ENCODE measurements around the gene BRME1.
A peak's percentile ranks its signal among the peaks of the same experiment; 100 is the strongest.

Gene BRME1

DNA sequence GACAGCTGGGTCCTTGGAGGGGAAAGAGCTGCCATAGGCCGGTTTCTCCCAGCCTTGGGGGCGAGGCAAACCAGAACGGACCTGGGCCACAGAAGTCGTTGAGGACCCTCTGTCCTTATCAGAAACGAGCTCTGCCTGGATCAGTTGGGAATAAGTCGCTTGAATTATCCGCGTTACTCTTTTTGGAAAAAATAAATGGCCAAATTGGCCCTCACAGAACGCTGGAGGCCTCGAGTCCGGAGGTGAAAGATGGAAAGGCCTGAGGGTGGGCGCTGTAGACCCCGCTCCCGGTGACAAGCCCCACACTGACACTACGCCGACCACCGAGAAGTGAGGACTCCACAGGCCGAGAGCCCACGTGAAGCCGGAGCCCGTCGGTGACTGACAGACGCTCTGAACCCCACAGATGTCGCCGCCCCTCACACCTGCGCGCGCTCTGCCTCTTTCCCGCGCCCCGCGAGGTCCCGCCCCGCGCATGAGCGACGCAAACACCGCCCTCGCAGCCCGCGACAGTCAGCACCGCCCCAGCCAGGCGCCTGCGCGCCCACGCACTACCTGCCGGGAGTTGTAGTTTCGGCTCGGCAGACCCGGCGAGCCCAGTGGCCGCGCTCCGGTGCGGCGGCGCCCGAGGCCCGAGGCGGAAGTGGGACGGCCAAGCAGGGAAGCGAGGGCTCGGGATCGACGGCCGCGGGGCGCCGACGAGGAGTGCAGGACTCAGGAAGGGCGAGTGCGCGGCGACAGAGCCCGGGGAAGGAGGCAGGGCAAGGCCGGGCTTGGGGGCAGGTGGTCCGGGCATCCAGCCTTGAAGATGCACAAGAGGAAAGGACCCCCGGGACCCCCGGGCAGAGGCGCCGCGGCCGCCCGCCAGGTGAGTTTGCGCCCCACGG lies at the start of gene BRME1, which contains the start of gene CC2D1A:
Gene BRME1 (minus strand): TSS at position 484 of the 887 bp plus-strand sequence. CDS start 1,225 bp downstream, outside the sequence.
Gene CC2D1A (plus strand): TSS at position 568 of the 887 bp plus-strand sequence. CDS start 241 bp downstream, at position 809.
- DNase-seq, result peak; percentile 79

DNA sequence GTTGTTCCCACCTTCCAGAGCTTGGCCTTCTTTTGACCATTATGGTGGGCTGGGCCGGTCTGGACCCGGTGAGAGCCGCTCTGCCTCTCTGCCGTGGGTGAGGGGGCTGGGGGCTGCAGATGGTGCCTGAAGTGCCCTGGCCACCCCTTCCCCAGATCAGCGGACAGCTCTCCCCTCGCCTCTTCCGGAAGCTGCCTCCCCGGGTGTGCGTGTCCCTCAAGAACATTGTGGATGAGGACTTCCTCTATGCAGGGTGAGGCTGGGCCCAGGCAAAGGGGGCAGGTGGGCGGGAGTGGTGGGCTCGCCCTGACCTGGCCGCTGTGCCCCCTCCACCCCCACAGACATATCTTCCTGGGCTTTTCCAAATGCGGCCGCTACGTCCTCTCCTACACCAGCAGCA lies 48.3 kb upstream of the BRME1 start:
- no peak for DNase-seq

DNA sequence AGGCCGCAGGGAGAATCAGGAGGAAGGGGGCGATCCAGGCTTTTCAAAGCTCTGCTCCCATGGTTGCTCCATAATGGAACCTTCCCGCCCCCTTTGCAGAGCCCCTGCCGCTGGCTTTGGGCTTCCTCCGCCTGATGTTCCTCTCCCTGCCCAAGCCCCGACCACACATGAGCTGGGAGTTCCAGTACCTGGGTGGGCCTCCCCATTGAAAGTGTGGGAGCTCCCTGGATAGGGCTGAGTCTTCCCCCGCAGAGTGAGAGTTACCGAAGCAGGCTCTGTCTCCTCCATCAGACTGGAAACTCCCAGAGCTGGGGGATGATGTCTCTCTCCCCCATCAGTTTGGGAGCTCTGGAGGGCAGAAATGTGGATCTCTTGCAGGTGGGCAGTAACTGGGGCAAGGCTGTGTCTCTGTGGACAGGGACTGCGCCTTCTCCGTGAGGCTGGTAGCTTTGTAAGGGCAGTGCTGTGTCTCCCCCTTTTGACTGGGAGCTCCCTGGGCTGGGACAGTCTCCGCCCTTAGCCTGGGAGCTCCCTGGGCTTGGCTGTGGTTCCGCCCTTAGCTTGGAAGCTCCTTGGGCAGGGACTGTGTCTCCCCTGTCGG lies 47.1 kb upstream of the BRME1 start:
- no peak for DNase-seq

DNA sequence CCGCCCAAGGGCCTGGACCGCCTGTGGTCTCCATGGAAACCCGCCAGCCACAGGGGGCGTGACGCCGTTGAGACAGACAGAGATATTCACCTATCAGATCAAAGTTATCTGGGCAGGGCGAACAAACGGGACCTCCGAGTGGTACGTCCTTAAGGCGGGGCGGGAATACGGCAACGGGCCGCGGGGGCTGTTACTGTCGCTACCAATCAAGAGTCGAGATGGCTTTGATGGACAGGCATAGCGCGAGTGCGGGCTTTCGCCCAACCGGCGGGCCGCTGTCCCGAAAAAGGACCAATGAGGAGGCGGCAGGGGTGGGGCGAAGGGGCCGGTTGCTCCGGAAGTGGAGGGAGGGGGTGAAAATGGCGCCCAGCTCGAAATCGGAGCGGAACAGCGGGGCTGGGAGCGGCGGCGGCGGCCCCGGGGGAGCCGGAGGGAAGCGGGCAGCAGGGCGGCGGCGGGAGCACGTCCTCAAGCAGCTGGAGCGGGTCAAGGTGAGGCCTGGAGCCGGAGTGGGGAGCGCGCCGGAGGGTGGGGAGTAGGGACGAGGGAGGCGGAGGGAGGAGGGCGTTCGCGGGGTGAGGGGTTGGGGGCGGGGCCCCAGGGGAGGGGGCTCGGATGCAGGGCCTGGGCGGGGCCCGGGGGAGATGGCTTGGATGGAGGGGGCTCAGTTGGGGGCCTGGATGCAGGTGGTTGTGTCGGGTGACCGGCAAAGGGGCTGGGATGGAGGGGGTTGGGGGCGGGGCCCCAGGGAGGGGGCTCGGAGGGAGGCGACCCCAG lies 46.4 kb upstream of the BRME1 start, which contains the start of gene DCAF15:
Gene DCAF15 (plus strand): TSS at position 356 of the 777 bp plus-strand sequence. CDS start 4 bp downstream, at position 360.
- DNase-seq, result peak; percentile 97

DNA sequence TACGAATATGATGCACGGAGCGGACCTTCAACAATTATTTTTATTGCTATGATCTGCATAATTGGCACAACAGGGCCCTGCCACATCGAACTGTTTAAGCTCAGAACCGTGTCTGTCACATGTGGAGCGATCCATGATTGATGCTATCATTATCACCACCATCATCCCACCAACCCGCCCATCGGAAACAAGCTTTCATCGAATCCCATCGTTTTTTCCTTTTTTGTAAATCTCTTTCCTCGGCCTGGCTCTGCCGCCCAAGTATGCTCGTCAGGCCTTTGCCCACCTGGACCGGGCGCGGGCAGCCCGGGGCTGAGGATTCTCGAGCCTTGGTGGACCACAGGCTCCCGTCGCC lies 45.9 kb upstream of the BRME1 start:
- peak; percentile 63 for DNase-seq

DNA sequence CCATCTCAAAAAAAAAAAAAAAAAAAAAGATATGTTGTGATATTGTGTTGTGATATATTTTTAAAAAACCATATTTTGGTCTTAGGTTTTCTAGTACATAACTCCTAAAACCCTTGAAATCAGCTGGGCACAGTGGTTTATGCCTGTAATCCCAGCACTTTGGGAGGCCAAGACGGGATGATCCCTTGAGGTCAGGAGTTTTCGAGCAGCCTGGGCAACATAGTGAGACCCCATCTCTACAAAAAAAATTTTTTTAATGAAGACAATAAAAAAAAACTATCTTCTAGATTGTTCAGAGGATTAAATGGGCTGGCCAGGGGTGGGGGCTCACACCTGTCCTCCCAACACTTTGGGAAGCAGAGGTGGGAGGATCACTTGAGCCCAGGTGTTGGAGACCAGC lies 45.1 kb upstream of the BRME1 start:
- DNase-seq, result no peak

DNA sequence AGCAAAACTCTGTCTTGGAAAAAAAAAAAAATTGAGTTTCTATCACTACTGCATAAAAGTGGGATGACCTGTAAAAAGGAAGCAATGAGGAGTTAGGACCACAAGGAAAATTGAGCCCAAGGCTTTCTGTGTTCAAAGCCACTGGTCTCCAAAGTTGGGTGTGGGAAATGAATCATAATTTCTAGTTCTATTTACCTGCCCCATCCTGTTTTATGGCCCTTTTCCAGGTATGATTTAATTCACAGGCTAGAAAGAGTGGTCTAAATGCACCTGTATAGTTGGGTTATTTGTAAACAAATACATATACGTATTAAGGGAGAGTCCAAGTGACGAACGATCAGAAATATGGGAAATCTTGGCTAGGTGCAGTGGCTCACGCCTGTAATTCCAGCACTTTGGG lies 40.5 kb upstream of the BRME1 start:
- no peak for DNase-seq

DNA sequence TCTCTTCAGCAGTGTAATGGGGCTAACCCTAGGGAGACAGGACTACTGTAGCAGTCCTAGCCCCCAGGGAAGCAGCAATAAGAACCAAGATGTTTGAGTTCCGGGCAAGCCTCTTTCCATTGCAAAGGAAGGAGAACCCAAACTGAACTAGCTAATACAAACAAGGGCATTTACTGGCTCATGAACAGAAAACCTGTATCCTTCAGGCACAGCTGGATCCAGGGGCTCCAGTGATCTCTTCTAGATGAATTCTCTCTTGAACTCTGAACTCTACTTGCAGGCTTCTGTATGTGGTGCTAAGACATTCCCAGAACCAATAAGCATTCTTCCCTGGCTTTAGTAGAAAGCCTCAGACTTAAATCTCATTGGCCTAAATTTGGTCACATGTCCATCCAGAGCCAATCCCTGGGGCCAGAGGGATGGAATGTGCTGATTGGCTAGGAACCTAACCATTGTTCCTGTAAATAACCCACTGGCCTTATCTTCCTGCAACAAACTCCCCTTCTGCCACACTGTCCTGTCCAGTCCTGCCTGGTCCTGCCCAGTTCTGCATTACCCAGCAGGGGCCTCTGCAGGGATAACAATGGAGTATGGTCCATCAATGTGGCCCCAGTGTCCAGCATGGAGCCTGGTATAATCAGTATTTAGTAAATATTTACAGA lies 36.2 kb upstream of the BRME1 start:
- no peak for DNase-seq

DNA sequence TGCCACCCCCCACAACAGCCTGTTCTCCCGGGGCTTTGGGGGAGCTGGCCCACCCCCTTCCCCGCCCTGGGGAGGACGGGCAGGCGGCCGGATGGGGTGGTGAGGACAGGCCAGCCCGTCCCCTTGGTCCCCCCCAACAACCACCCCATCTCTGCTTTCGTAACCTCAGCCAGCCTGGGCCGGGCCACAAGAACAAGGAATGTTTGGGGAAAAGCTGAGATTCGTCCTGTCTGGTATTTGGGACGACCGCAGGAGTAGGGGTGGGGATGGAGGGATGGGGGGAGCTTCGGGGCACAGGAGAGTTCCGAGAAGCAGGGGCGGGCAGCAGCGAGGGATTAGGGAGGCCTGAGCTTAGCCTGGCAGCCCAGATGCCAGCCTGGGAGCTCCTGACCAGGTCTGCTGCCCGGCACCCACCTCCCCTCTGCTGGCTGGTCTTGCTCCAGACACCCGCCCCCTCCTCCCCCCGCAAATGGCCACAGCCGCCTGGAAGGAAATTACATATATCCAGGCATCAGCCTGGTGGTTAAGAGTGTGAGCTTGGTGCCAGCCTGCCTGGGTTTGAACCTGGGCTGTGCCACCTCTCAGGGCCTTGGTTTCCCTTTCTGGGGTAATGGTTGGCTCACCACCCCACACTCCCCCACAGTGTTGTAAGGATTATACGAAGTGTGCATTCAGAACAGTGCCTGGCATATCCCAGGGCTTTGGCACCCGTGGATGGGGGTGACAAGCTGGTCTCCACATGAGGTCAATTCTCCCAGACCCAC lies 32.6 kb upstream of the BRME1 start, which contains the start of gene PODNL1:
Gene PODNL1 (minus strand): TSS at position 117 of the 764 bp plus-strand sequence. CDS start 236 bp downstream, outside the sequence.
- DNase-seq, result no peak

DNA sequence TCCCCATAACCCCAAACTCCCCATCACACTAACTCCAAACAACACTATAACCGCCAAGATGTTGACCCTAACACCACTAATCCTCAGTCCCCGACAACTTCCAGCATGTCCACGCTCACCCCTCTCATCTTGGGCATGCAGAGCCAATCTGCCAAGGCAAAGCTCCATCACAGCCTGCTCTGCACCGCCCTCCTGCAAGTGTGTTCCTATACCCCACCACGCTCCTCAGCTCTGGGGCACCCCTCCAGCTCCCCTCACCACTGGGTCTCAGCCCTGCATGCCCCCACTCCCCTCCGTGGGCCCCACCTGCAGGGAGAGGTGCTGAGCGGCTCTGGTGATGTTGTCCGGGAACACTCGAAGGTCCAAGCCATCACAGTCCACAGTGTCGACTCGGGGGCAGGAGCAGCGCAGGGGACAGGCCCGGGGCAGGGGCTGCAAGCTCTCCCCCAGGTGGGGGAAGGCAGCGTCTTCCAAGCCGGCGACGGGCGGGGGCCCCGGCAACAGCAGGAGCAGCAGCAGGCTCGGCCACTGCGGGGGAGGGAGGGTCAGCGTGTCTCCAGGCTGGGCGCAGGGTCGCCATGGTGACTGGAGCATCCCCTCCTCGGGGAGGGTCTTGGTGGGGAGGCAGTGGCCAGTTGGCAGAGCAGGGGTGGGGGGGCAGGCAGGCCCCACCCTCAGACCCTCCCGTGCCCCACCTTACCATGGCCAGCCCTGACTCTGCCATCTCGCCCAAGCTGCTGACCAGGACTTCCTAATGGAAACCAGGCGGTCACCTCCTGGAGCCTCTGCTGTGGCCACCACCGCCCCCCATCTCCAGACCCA lies 31.8 kb upstream of the BRME1 start:
- DNase-seq, result no peak

DNA sequence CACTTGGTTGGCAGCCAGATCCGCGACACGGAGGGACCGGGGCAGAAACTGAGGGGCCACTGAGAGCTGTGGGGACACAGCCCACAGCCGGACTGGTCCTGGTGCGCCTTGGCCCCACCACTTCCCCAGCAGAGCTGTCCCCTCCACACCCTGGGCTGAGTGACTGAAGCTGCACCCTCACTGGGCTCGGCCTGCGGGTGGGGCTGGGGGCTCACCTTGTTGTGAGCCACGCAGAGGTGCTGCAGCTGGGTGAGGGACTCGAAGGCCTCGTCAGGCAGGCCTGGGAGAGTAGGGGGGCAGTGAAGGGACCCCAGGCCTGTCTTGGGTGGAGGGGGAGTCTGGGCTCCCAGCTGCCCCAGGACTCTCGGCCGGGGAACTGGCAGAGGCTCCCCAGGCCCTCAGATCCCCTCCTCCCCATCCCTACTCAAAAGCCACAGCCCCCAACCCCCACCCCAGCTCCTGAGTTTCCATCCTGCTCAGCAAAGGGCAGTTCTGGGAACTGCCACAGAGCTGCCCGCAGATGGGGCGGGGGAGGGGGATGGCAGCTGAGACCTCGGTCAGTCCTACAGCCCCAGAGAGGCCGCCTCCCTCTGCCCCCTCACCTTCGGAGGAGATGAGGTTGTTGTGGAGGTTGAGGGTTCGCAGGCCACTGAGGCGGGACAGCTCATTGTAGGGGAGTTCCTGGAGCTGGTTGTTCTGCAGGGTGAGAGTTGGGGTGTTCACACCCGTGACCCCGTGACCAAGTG lies 30.0 kb upstream of the BRME1 start:
- DNase-seq, result no peak

DNA sequence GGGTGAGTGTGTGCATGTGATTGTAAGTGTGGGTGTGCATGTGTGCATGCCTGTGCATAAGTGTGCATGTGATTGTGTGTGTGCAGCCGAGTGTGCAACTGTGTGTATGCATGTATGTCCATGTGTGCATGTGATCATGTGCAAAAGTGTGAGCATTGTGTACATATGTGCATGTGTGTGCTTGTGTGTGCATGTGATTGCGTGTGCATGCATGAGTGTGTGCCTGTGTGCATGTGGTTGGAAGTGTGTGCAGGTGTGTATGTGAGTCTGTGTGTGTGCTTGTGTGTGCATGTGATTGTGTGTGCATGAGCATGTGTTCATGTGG lies 28.8 kb upstream of the BRME1 start:
- no peak for DNase-seq

DNA sequence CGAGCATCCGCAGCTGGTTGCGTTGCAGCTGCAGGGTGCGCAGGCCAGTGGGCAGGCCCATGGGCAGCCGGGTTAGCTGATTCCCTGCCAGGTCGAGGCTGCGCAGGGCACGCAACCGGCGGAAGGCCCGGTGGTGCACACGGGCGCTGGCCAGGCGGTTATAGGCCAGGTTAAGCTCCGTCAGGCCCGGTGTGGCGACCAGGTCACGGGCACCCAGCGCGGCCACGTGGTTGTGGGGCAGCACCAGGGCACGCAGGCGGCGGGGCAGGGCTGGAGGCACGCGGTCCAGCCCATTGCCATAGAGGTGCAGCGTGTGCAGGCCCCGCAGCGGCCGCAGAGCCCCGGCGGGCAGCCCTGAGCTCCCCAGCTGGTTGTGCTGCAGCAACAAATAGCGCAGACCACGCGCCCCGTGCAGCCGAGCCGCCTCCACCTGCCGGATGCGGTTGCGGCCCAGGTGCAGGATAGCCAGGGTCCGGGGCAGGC lies 27.0 kb upstream of the BRME1 start:
- peak; percentile 17 for DNase-seq

DNA sequence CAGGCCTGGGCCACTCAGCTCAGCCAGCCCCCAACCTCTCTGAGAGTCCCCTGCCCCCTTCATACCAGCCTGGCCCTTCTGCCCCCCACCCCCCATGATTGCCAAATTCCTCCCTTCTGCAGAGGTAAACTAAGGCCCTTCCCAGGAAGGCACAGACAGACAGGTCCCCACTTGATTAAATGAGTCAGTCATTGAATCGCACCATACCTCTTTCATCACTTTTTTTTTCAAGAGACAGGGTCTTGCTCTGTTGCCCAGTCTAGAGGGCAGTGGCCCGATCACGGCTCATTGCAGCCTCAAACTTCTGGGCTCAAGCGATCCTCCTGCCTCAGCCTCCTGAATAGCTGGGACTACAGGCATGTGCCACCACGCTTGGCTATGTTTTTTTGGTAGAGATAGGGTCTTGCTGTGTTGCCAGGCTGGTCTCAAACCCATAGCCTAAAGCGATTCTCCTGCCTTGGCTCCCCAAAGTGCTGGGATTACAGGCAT lies 26.3 kb upstream of the BRME1 start:
- no peak for DNase-seq

DNA sequence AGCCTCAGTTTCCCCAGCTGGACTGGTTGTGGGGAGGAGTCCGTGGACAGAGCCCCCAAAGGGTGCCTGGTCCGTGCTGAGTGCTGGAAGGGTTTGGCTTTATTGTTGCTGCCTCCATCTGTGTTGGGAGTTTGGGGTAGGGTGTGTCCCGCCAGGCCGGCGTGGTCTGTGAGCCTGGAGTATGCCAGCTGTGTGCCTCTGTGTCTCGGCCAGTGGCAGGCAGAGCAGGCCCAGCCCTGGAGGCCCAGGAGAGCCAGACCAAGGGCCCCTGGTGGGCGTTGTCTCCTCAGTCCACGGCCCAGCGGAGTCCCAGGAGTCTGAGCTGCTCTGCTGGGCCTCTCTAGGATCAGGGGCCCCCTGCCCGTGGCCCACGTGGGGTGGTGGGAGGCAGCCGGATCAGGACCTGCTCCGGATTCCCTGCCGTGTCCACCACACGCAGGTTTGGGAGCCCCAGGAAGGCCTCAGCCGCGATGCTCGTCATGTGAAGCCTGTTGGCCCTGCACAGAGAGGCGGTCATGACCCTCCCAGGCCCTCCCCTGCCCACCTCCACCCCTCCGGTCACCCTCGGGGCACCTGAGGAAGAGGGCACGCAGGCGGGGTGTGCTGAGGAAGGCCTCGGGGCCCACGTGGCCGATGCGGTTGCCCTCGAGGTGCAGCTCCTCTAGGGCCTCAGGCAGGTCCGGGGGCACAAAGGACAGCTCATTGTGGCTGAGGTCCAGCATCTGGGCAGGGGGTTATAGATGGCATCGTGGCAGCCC lies 25.7 kb upstream of the BRME1 start:
- no peak for DNase-seq

DNA sequence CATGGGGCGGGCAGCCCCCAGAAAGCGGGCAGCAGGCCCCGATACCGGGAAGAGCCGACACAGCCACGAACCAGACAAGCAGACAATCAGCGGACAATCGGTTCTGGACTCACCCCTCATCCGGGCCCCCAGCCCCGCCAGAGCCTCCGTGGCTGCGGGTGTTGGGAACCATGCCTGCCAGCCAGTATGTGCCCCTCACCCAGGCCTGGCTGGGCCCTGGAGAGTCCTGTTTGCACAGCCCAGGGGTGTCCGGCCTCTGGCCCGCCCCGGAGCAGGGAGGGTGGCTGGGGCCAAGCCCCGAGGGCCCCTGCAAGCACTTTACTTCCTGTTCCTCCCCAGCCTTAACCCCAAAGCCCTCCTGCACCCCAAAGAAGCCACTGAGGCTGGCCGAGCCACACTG lies 24.5 kb upstream of the BRME1 start:
- no peak for DNase-seq

DNA sequence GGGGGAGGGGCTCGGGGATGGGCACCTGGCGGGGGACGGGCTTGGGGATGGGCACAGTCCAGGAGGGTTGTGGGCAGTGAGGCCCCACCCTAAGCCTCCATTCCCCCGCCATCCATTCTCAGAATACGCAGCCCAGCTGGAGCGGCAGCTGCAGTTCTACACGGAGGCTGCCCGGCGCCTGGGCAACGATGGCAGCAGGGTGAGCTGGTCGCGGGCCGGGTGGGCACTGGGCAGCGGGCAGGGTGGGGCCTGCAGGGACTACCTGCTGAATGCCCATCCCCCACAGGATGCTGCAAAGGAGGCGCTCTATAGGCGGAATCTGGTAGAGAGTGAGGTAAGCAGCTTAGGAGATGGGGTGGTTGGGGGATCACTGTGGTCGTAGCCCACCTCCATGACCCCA lies 24.0 kb upstream of the BRME1 start:
- DNase-seq, result no peak

DNA sequence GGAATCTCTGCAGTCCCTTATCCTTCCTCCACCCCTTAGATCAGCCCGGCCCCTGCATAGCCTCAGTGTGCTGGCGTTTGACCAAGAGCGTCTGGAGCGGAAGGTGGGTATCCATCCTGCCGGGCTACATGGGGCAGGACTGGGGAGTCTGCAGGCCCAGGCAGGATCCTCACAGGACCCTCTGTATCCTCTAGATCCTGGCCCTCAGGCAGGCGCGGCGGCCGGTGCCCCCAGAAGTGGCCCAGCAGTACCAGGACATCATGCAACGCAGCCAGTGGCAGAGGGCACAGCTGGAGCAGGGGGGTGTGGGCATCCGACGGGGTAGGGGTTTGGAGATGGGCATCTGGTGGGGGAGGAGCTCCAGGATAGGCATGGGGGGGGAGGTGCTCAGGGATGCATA lies 23.4 kb upstream of the BRME1 start:
- no peak for DNase-seq

DNA sequence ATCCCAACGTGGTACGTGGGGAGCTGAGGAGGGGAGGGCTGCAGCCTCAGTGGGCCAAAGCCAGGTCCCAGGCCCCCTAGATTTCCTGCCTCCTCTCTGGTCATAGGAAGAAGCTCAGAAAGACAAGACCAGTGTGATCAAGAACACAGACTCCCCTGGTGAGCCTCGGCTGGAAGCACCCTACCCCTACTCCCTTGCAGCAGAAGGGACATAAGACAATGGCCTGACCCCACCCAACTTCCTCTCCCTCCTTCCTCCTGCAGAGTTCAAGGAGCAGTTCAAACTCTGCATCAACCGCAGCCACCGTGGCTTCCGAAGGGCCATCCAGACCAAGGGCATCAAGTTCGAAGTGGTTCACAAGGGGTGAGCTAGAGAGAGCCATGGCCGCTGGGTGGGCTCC lies 20.8 kb upstream of the BRME1 start:
- no peak for DNase-seq
